Cardiac muscle cell (in vitro differentiated cells and primary cell): ENCODE results near the gene MBP. TPM values are rescaled to one million over a fixed set of nuclear protein-coding genes. Genes with fewer than 3 reads are reported as not detected.

Experiments used
- DNase-seq, 2 donors: peaks; one replicate each; pipeline versions ENCODE4 v3.0.0 to v3.0.0-alpha.2; 2010 to 2017; ENCODE audit warnings: low read depth in 1 of 2, low spot score in 1 of 2
- H3K27ac ChIP-seq: fragments of 200-600 bp; sonication (generic); 2 replicates; pipeline ENCODE4 v1.5.1; 2016
- H3K27me3 ChIP-seq: fragments of 200-600 bp; sonication (generic); 2 replicates; pipeline ENCODE4 v1.6.0; 2016; ENCODE audit warnings: control low read depth
- H3K36me3 ChIP-seq: fragments of 200-600 bp; sonication (generic); 2 replicates; pipeline ENCODE4 v1.5.1; 2016; ENCODE audit warnings: control low read depth
- H3K4me1 ChIP-seq: fragments of 200-600 bp; sonication (generic); 2 replicates; pipeline ENCODE4 v1.8.1; 2017; ENCODE audit warnings: low read depth, mild to moderate bottlenecking, mixed run types
- H3K4me3 ChIP-seq: fragments of 200-600 bp; sonication (generic); 2 replicates; pipeline ENCODE4 v1.5.1; 2016; ENCODE audit warnings: mild to moderate bottlenecking
- H3K9me3 ChIP-seq: fragments of 200-600 bp; sonication (generic); 2 replicates; pipeline ENCODE4 v1.5.1; 2017; ENCODE audit warnings: low read depth, mild to moderate bottlenecking, control low read depth
- polyA plus RNA-seq: library from polyadenylated mRNA; unstranded; fragments of >200 nt; fragmentation: Nextera tagmentation; extraction: Ambion mirVana; gene quantifications from 2 replicates; pipeline ENCODE4 v1.2.1, GENCODE V29; 2016
- total RNA-seq: library from RNA; depleted of rRNA; stranded (reverse); fragments of >200 nt; gene quantifications from 2 replicates; pipeline ENCODE4 v1.2.3, GENCODE V29; 2016
- TF ChIP-seq, protein P1 (sequence below): IDR thresholded peaks from 2 replicates; pipeline ENCODE4 v1.5.1; 2012; ENCODE audit warnings: low read depth, mild to moderate bottlenecking, low read length

MBP gene
- total and polyA plus RNA-seq, 2 experiments from 2014 or later, result 0.32 to 0.42 TPM

DNA sequence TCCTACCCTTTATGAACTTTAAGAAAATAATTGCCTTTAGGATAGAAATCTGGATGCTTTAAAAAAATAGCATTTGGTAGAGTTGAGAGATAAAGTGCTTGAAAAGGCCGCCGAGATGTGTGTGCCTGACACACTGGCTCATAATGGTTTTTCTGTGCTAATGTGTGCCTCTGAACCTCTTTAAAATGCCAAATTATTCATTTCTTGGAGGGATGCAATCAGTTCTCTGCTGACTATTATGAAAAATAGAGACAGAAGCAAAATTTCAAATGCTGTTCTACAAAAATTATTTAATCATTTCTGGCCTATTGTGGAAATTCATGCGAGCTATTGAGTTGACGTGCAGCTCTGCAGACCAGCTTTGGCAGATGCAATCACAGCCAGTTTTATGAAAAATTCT, 18.0 kb upstream of the MBP start:
- H3K4me1 ChIP-seq, result no peaks in the 10 kb centered on the region
- H3K4me3 ChIP-seq, result no peak overlapping the region
- H3K27ac ChIP-seq, result no peak overlapping the region
- no peak for DNase-seq
- no peaks in the 10 kb centered on the region for H3K27me3 ChIP-seq
- H3K36me3 ChIP-seq, result no peaks in the 10 kb centered on the region
- TF ChIP-seq, protein P1, sequence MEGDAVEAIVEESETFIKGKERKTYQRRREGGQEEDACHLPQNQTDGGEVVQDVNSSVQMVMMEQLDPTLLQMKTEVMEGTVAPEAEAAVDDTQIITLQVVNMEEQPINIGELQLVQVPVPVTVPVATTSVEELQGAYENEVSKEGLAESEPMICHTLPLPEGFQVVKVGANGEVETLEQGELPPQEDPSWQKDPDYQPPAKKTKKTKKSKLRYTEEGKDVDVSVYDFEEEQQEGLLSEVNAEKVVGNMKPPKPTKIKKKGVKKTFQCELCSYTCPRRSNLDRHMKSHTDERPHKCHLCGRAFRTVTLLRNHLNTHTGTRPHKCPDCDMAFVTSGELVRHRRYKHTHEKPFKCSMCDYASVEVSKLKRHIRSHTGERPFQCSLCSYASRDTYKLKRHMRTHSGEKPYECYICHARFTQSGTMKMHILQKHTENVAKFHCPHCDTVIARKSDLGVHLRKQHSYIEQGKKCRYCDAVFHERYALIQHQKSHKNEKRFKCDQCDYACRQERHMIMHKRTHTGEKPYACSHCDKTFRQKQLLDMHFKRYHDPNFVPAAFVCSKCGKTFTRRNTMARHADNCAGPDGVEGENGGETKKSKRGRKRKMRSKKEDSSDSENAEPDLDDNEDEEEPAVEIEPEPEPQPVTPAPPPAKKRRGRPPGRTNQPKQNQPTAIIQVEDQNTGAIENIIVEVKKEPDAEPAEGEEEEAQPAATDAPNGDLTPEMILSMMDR, result no peak
- H3K9me3 ChIP-seq, result no peaks in the 10 kb centered on the region

DNA sequence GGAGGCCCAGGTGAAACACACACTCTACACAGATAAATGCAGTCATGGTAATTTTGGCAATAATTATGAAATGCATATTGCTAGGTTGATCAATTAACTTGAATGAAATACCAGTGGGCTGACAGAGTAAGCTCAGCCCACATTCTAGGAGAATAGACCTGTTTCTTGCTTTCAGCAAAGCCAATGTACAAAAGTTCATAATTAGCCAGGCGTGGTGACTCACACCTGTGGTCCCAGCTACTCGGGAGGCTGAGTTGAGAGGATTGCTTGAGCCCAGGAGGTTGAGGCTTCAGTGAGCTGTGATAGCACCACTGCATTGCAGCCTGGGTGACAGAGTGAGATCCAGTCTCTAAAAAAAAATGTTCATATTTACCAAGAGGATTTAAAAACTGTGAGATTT, 15.7 kb upstream of the MBP start:
- Histone ChIP-seq H3K27ac (no peak overlapping the region), H3K27me3 (no peaks in the 10 kb centered on the region), H3K4me3 (no peak overlapping the region), H3K9me3 (no peaks in the 10 kb centered on the region), H3K4me1 (no peaks in the 10 kb centered on the region), H3K36me3 (no peaks in the 10 kb centered on the region)
- no peak for DNase-seq
- TF ChIP-seq, protein P1, result no peak

DNA sequence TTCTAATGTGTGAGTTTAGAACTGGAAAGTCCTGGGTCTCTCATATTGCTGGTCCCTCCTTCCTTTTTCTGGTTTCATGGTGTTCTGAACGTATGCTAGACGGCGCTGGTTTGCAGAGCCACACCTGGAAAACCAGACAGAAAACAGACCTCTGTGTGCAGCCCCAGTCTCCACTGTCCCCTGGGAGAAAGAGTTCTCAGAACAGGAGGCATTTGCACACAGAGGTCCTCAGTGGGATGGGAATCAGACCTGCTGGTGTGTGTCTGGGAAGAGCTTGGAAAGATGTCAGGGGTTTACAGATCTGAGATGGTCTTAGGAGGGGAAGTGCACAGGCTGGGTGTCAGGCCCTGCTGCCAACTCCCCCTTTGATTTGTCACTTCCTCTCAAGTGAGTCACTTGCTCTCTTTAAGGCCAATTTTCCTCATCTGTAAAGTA, 14.9 kb upstream of the MBP start:
- TF ChIP-seq, protein P1, result no peak
- DNase-seq, result no peak
- Histone ChIP-seq H3K36me3 (no peaks in the 10 kb centered on the region), H3K9me3 (no peaks in the 10 kb centered on the region), H3K27ac (no peak overlapping the region), H3K4me1 (no peaks in the 10 kb centered on the region), H3K27me3 (no peaks in the 10 kb centered on the region), H3K4me3 (no peak overlapping the region)

DNA sequence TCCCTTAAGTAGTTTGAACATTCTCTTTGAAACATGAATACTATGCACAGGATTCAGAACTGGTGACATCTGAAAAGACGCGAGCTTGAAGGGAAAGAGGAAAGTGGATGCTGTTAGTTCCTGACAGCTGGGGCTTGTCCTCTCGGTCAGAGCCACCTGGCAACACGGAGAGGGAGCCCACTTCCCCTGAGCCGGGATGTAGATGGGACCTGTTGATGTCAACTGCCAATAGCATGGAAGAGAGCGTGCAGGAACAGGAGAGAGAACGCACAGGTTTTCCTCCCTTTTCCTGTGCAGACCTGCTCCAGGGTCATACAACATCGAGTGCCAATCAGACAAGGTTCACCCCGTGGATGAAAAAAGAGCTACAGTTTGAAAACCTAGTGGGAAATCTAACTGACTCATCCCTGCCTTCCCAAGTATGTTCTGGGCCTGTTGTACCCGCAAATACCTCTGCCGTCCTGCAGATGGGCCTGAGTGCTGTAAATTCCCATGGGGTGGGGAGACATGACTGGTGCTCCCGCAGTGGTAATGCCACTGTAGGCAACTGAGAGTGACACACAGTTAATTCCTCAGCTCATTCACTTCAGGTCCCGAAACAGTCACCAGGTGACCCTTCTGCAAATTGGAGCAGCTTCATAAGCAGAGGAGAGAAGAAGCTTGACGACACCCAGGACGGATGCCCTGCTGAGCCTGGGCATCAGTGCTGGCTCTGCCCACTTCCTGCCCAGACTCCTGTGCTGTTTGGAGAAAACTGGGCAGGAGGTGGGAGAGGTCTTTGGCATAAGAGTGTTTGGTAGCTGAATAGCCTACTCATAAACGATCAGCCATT, 13.9 kb upstream of the MBP start:
- Histone ChIP-seq H3K4me1 (no peaks in the 10 kb centered on the region), H3K9me3 (no peaks in the 10 kb centered on the region), H3K36me3 (no peaks in the 10 kb centered on the region), H3K27me3 (no peaks in the 10 kb centered on the region), H3K27ac (no peak overlapping the region), H3K4me3 (no peak overlapping the region)
- no peak for DNase-seq
- TF ChIP-seq, protein P1, result no peak

DNA sequence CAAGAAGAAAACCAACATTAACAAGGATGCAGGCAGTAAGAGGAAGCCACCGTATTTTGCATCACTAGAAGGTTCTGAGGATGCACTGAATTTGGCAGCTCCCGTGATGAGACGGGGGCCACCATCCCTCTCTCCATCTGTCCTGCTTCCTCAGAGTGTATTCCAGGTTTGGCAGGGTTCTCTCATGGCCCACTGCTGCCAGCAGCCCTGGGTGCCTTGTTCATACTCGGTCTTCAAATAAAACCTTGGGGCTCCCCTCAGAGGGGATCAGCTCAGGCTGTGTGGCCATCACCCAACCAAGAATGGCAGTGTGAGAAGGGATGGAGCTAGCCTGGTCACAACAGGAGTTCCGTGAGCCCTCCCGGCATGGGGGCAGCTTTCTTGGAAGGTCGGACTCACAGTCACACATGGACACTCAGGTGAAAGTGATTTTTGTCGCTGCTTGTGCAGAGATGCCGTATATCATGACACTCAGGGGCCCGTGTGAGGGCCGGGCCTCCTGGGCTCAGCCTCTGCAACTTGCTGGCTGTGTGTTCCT, 12.8 kb upstream of the MBP start:
- no peaks in the 10 kb centered on the region for H3K4me1 ChIP-seq
- H3K4me3 ChIP-seq, result no peak overlapping the region
- no peaks in the 10 kb centered on the region for H3K9me3 ChIP-seq
- TF ChIP-seq, protein P1, result no peak
- H3K27ac ChIP-seq, result no peak overlapping the region
- DNase-seq, result no peak
- H3K36me3 ChIP-seq, result no peaks in the 10 kb centered on the region
- H3K27me3 ChIP-seq, result no peaks in the 10 kb centered on the region
